HEK293 (cell line): ENCODE measurements around the gene PMM1.

Experiments
- CTCF ChIA-PET: fragments of 350-600 bp; formaldehyde crosslinking; extraction: SDS; loops from one replicate; lab custom pipeline; 2021; ENCODE audit warnings: antibody characterized with exemption; lab: Yijun Ruan, JAX
- POLR2A ChIA-PET: fragments of 300-600 bp; formaldehyde crosslinking; extraction: SDS; loops from one replicate; lab custom pipeline; 2020; ENCODE audit warnings: antibody characterized with exemption, inconsistent platforms; lab: Yijun Ruan, JAX
- H3K27ac ChIP-seq: fragments of 200-500 bp; sonication (Bioruptor generic); 2 replicates; pipeline ENCODE4 v1.5.1; 2014; ENCODE audit warnings: low read depth, low read length, control low read depth, inconsistent platforms; ENCODE audit errors: extremely low read depth
- H3K36me3 ChIP-seq, 2 experiments: fragments of 200-500 bp in 1 of 2; sonication (Bioruptor generic) in 1 of 2; 1 replicate in 1 of 2; 2 replicates in 1 of 2; pipeline ENCODE4 v1.5.1; 2014 to 2017; ENCODE audit warnings: inconsistent platforms in 2 of 2, low read length in 2 of 2; ENCODE audit not compliant: control insufficient read depth in 2 of 2, insufficient read depth in 1 of 2
- H3K4me1 ChIP-seq: fragments of 200-500 bp; sonication (Bioruptor generic); 2 replicates; pipeline ENCODE4 v1.5.1; 2014; ENCODE audit warnings: mild to moderate bottlenecking, low read length, inconsistent platforms; ENCODE audit not compliant: control insufficient read depth, insufficient read depth
- H3K4me3 ChIP-seq: 2 replicates; pipeline ENCODE4 v1.5.1; 2011; ENCODE audit warnings: low read depth, mild to moderate bottlenecking, control low read depth, low read length, moderate library complexity
- H3K9me3 ChIP-seq: fragments of 200-500 bp; sonication (Bioruptor generic); 2 replicates; pipeline ENCODE4 v1.5.1; 2014; ENCODE audit warnings: low read depth, low read length, inconsistent platforms; ENCODE audit not compliant: control insufficient read depth, insufficient read depth
- BCL11A ChIP-seq: fragments of 450-650 bp; formaldehyde crosslinking; IDR thresholded peaks from 2 replicates; pipeline ENCODE4 v1.5.1; 2016; ENCODE audit warnings: low read depth, missing biosample characterization, missing genetic modification characterization
- GLI4 ChIP-seq: fragments of 450-650 bp; formaldehyde crosslinking; IDR thresholded peaks from 2 replicates; pipeline ENCODE4 v1.5.1; 2016; ENCODE audit warnings: missing biosample characterization, missing genetic modification characterization
- GLIS2 ChIP-seq: fragments of 450-650 bp; formaldehyde crosslinking; IDR thresholded peaks from 2 replicates; pipeline ENCODE4 v1.5.1; 2016; ENCODE audit warnings: missing biosample characterization, missing genetic modification characterization
- INSM2 ChIP-seq: fragments of 450-650 bp; formaldehyde crosslinking; IDR thresholded peaks from 2 replicates; pipeline ENCODE4 v1.5.1; 2016; ENCODE audit warnings: missing biosample characterization, missing genetic modification characterization
- KLF10 ChIP-seq: fragments of 450-650 bp; IDR thresholded peaks from 2 replicates; pipeline ENCODE4 v1.5.1; 2018; ENCODE audit warnings: missing biosample characterization, mild to moderate bottlenecking, missing genetic modification characterization
- OSR2 ChIP-seq: fragments of 450-650 bp; formaldehyde crosslinking; IDR thresholded peaks from 2 replicates; pipeline ENCODE4 v1.5.1; 2016; ENCODE audit warnings: missing biosample characterization, missing genetic modification characterization
- ZBTB17 ChIP-seq: fragments of 450-650 bp; formaldehyde crosslinking; IDR thresholded peaks from 2 replicates; pipeline ENCODE4 v1.5.1; 2016; ENCODE audit warnings: missing biosample characterization, missing genetic modification characterization
- ZBTB20 ChIP-seq: fragments of 450-650 bp; formaldehyde crosslinking; IDR thresholded peaks from 2 replicates; pipeline ENCODE4 v1.5.1; 2016; ENCODE audit warnings: missing biosample characterization, missing genetic modification characterization
- ZEB2 ChIP-seq: fragments of 450-650 bp; formaldehyde crosslinking; IDR thresholded peaks from 2 replicates; pipeline ENCODE4 v1.5.1; 2016; ENCODE audit warnings: missing biosample characterization, missing genetic modification characterization
- ZNF121 ChIP-seq: fragments of 450-650 bp; formaldehyde crosslinking; IDR thresholded peaks from 2 replicates; pipeline ENCODE4 v1.5.1; 2016; ENCODE audit warnings: missing biosample characterization, missing genetic modification characterization
- ZNF138 ChIP-seq: fragments of 450-650 bp; formaldehyde crosslinking; IDR thresholded peaks from 2 replicates; pipeline ENCODE4 v1.5.1; 2016; ENCODE audit warnings: missing biosample characterization, missing genetic modification characterization, borderline replicate concordance
- ZNF214 ChIP-seq: fragments of 450-650 bp; formaldehyde crosslinking; IDR thresholded peaks from 2 replicates; pipeline ENCODE4 v1.5.1; 2017; ENCODE audit warnings: missing biosample characterization, mild to moderate bottlenecking, missing genetic modification characterization, borderline replicate concordance
- ZNF394 ChIP-seq: fragments of 450-650 bp; formaldehyde crosslinking; IDR thresholded peaks from 2 replicates; pipeline ENCODE4 v1.5.1; 2016; ENCODE audit warnings: missing biosample characterization, missing genetic modification characterization, mild to moderate bottlenecking, moderate library complexity, borderline replicate concordance
- ZNF398 ChIP-seq: fragments of 450-650 bp; formaldehyde crosslinking; IDR thresholded peaks from 2 replicates; pipeline ENCODE4 v1.5.1; 2017; ENCODE audit warnings: missing biosample characterization, missing genetic modification characterization
- ZNF529 ChIP-seq: fragments of 450-650 bp; formaldehyde crosslinking; IDR thresholded peaks from 2 replicates; pipeline ENCODE4 v1.5.1; 2017; ENCODE audit warnings: missing genetic modification characterization, missing biosample characterization; ENCODE audit not compliant: insufficient replicate concordance
- ZNF530 ChIP-seq: fragments of 450-650 bp; formaldehyde crosslinking; IDR thresholded peaks from 2 replicates; pipeline ENCODE4 v1.5.1; 2016; ENCODE audit warnings: low read depth, missing biosample characterization, missing genetic modification characterization
- ZNF555 ChIP-seq: fragments of 450-650 bp; formaldehyde crosslinking; conservative IDR thresholded peaks from 2 replicates; pipeline ENCODE4 v1.5.1; 2017; ENCODE audit warnings: missing biosample characterization, mild to moderate bottlenecking, missing genetic modification characterization, inconsistent platforms
- ZNF76 ChIP-seq: fragments of 450-650 bp; formaldehyde crosslinking; IDR thresholded peaks from 2 replicates; pipeline ENCODE4; 2016; ENCODE audit warnings: low read depth, missing biosample characterization, missing genetic modification characterization, borderline replicate concordance
- ZSCAN23 ChIP-seq: fragments of 450-650 bp; formaldehyde crosslinking; IDR thresholded peaks from 2 replicates; pipeline ENCODE4 v1.5.1; 2016; ENCODE audit warnings: missing biosample characterization, missing genetic modification characterization
- ZXDB ChIP-seq: fragments of 450-650 bp; formaldehyde crosslinking; IDR thresholded peaks from 2 replicates; pipeline ENCODE4 v1.5.1; 2016; ENCODE audit warnings: missing biosample characterization, missing genetic modification characterization
- TF ChIP-seq, protein P1 (sequence below): fragments of 450-650 bp; IDR thresholded peaks from 2 replicates; pipeline ENCODE4 v1.5.1; 2018; ENCODE audit warnings: missing biosample characterization, missing genetic modification characterization
- TF ChIP-seq, protein P2 (sequence below): fragments of 450-650 bp; formaldehyde crosslinking; IDR thresholded peaks from 2 replicates; pipeline ENCODE4 v1.5.1; 2016; ENCODE audit warnings: missing biosample characterization, missing genetic modification characterization
- TF ChIP-seq, protein P3 (sequence below): fragments of 450-650 bp; formaldehyde crosslinking; IDR thresholded peaks from 2 replicates; pipeline ENCODE4 v1.5.1; 2016; ENCODE audit warnings: missing biosample characterization, missing genetic modification characterization

PMM1 gene

GRCh38 chr22:41621911-41622179 lies 32.2 kb upstream of the PMM1 start:
- no peaks in the 10 kb centered on the region for H3K9me3 ChIP-seq
- H3K4me3 ChIP-seq: peak overlapping the region; percentile 98
- H3K4me1 ChIP-seq: peaks cover 3% of the 10 kb centered on the region; the same call in 1 of the 2 replicates
- peaks cover 45 to 47% of the 10 kb centered on the region in 2 experiments for H3K36me3 ChIP-seq
- ChIA-PET CTCF (interaction anchor here (1.5 kb wide), 1 partner anchor 25 kb away, joined by 4 read pairs; no protein-coding TSS in a partner anchor), POLR2A (interaction anchor here (1.1 to 3.5 kb wide), 22 partner anchors 10 to 325 kb away, joined by 3 to 75 read pairs (median 7); partner anchors contain the start of genes CCDC134, CENPM, CSDC2 and PHF5A)
- H3K27ac ChIP-seq: peak overlapping the region; percentile 97
- TF ChIP-seq, protein P1, sequence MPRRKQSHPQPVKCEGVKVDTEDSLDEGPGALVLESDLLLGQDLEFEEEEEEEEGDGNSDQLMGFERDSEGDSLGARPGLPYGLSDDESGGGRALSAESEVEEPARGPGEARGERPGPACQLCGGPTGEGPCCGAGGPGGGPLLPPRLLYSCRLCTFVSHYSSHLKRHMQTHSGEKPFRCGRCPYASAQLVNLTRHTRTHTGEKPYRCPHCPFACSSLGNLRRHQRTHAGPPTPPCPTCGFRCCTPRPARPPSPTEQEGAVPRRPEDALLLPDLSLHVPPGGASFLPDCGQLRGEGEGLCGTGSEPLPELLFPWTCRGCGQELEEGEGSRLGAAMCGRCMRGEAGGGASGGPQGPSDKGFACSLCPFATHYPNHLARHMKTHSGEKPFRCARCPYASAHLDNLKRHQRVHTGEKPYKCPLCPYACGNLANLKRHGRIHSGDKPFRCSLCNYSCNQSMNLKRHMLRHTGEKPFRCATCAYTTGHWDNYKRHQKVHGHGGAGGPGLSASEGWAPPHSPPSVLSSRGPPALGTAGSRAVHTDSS: peak; percentile 46; the same call in 1 of the 2 replicates
- TF ChIP-seq ZNF530 (tag by site-specific recombination) (no peak), OSR2 (tag by site-specific recombination) (0 out of 2 replicates have a peak, but pooled peaks have one; percentile 11), KLF10 (tag by site-specific recombination) (no peak)

DNA sequence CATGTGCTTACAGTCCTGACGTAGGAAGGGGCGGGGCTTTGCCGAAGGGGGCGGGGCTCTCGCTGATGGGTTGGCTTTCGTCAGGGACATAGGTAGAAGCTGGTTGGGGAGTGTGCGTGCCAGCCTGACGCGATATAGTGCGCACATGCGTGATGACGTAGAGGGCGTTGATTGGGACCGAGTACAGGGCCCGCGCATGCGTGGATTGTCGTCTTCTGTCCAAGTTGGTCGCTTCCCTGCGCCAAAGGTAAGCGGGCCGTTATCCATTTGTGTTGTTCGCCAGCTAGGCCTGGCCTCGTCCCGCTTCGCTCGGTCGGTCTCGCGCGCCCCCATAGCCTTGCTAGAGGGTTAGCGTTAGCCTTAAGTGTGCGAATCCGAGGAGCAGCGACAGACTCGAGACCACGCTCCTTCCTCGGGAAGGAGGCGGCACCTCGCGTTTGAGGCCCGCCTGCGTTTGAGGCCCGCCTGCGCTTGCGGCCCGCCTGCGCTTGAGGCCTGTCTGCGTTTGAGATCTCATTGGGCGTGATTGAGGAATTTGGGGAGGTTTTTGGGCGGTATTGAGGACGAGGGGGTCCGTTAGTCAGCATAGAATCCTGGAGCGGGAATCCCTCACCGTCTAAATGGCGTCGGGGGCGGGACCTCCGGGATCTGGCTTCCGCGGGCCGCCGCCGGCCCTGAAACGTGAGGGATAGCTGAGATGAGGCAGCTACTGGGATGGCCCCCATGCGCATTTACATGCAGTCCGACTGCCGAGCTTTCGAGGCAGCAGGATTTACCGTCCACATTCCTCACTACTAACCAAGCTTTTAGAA lies 31.7 kb upstream of the PMM1 start, which contains the start of gene XRCC6:
TSS of gene XRCC6 (plus strand) at position 197 of the 812 bp plus-strand sequence. CDS start 710 bp downstream, outside the sequence.
- CTCF ChIA-PET: interaction anchor here (1.0 to 1.5 kb wide), 2 partner anchors 24 kb away, joined by 3 to 4 read pairs; no protein-coding TSS in a partner anchor
- H3K36me3 ChIP-seq: peaks cover 39 to 42% of the 10 kb centered on the region in 2 experiments
- H3K4me3 ChIP-seq: peak within 1 kb of the TSS; percentile 98
- peak within 1 kb of the TSS; percentile 97 for H3K27ac ChIP-seq
- H3K4me1 ChIP-seq: peaks cover 3% of the 10 kb centered on the region; the same call in 1 of the 2 replicates
- H3K9me3 ChIP-seq: no peaks in the 10 kb centered on the region
- POLR2A ChIA-PET: interaction anchor here (0.6 to 3.5 kb wide), 50 partner anchors 9 to 911 kb away, joined by 3 to 75 read pairs (median 4); partner anchors contain the start of genes CCDC134, CENPM, CSDC2 and PHF5A
- TF ChIP-seq ZNF555 (tag by site-specific recombination) (no peak), BCL11A (tag by site-specific recombination) (no peak), ZBTB17 (tag by site-specific recombination) (peak; percentile 94), GLIS2 (tag by site-specific recombination) (no peak), INSM2 (tag by site-specific recombination) (peak; percentile 31; the same call in 1 of the 2 replicates), ZNF76 (peak; percentile 65; the same call in 1 of the 2 replicates), ZXDB (tag by site-specific recombination) (peak; percentile 81), ZNF214 (tag by site-specific recombination) (no peak), ZEB2 (tag by site-specific recombination) (peak; percentile 46; the same call in 1 of the 2 replicates), ZNF394 (peak; percentile 14; the same call in 1 of the 2 replicates), ZSCAN23 (tag by site-specific recombination) (peak; percentile 56; the same call in 1 of the 2 replicates), ZNF121 (tag by site-specific recombination) (0 out of 2 replicates have a peak, but pooled peaks have one; percentile 48), ZNF529 (tag by site-specific recombination) (no peak), ZNF398 (peak; percentile 63), ZBTB20 (0 out of 2 replicates have a peak, but pooled peaks have one; percentile 10), GLI4 (tag by site-specific recombination) (peak; percentile 66; the same call in 1 of the 2 replicates), ZNF138 (no peak)
- TF ChIP-seq, protein P2, sequence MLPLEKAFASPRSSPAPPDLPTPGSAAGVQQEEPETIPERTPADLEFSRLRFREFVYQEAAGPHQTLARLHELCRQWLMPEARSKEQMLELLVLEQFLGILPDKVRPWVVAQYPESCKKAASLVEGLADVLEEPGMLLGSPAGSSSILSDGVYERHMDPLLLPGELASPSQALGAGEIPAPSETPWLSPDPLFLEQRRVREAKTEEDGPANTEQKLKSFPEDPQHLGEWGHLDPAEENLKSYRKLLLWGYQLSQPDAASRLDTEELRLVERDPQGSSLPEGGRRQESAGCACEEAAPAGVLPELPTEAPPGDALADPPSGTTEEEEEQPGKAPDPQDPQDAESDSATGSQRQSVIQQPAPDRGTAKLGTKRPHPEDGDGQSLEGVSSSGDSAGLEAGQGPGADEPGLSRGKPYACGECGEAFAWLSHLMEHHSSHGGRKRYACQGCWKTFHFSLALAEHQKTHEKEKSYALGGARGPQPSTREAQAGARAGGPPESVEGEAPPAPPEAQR (tag by site-specific recombination): peak; percentile 51; the same call in 1 of the 2 replicates
- TF ChIP-seq, protein P3, sequence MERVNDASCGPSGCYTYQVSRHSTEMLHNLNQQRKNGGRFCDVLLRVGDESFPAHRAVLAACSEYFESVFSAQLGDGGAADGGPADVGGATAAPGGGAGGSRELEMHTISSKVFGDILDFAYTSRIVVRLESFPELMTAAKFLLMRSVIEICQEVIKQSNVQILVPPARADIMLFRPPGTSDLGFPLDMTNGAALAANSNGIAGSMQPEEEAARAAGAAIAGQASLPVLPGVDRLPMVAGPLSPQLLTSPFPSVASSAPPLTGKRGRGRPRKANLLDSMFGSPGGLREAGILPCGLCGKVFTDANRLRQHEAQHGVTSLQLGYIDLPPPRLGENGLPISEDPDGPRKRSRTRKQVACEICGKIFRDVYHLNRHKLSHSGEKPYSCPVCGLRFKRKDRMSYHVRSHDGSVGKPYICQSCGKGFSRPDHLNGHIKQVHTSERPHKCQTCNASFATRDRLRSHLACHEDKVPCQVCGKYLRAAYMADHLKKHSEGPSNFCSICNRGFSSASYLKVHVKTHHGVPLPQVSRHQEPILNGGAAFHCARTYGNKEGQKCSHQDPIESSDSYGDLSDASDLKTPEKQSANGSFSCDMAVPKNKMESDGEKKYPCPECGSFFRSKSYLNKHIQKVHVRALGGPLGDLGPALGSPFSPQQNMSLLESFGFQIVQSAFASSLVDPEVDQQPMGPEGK (tag by site-specific recombination): peak; percentile 5
